Tibial artery (tissue), 4 donors: ENCODE data around the gene QARS1.

Source experiments
- DNase-seq, 2 donors: peaks; one replicate each; pipeline ENCODE4 v3.0.0-alpha.2; 2019
- H3K27ac ChIP-seq, 2 donors: fragments of 200-600 bp; sonication (generic) in 1 of 2; 1 replicate in 1 of 2; 2 replicates in 1 of 2; pipeline ENCODE4 v1.5.1; 2018 to 2019; ENCODE audit warnings: mild to moderate bottlenecking in 1 of 2
- H3K27me3 ChIP-seq, 2 donors: fragments of 200-600 bp; sonication (generic) in 1 of 2; one replicate each; pipeline versions ENCODE4 v1.5.1 to v1.6.0; 2016 to 2019
- H3K36me3 ChIP-seq, 3 donors: fragments of 200-600 bp; sonication (generic) in 2 of 3; one replicate each; pipeline ENCODE4 v1.5.1; 2016 to 2019; ENCODE audit warnings: mild to moderate bottlenecking in 2 of 3
- H3K4me1 ChIP-seq, 4 donors: fragments of 200-600 bp; sonication (generic) in 2 of 4; 1 replicate in 3 of 4; 2 replicates in 1 of 4; pipeline ENCODE4 v1.5.1; 2016 to 2019
- H3K4me3 ChIP-seq, 2 donors: fragments of 200-600 bp; sonication (generic) in 1 of 2; 1 replicate in 1 of 2; 2 replicates in 1 of 2; pipeline ENCODE4 v1.5.1; 2018 to 2019; ENCODE audit warnings: mild to moderate bottlenecking in 2 of 2
- H3K9me3 ChIP-seq, 3 donors: fragments of 200-600 bp; sonication (generic) in 1 of 3; one replicate each; pipeline ENCODE4 v1.5.1; 2016 to 2019
- CTCF ChIP-seq, 2 experiments: fragments of 200-600 bp in 1 of 2; fragments of 450-650 bp in 1 of 2; IDR thresholded peaks; one replicate each; pipeline ENCODE4 v1.5.1; 2017 to 2019; ENCODE audit warnings: antibody characterized with exemption in 2 of 2, mild to moderate bottlenecking in 1 of 2, moderate library complexity in 1 of 2
- intact Hi-C: fragments of 100-400 bp; cut with DNase I; formaldehyde crosslinking; loops from one replicate; pipeline ENCODE4 v1.15.0; 2023; ENCODE audit warnings: low total_unique reads

The QARS1 gene

GRCh38 chr3:49104427-49105291 lies at the start of gene QARS1:
TSS of gene QARS1 (minus strand) at chr3:49104757. CDS start at chr3:49104733, 24 bp downstream.
- Histone ChIP-seq H3K36me3 (peaks cover 36 to 61% (median 49%) of the 10 kb centered on the region in 3 donors), H3K4me1 (peaks cover 0 to 26% (median 21%) of the 10 kb centered on the region in 4 donors), H3K27me3 (no peaks in the 10 kb centered on the region), H3K4me3 (peak within 1 kb of the TSS; percentile 85 to 96), H3K9me3 (no peaks in the 10 kb centered on the region), H3K27ac (peak within 1 kb of the TSS; percentile 86)
- DNase-seq, result peak; percentile 96 to 97
- intact Hi-C loops, result no loop called here
- TF ChIP-seq CTCF (IDR thresholded peaks at IDR 0.05), result no peak

DNA sequence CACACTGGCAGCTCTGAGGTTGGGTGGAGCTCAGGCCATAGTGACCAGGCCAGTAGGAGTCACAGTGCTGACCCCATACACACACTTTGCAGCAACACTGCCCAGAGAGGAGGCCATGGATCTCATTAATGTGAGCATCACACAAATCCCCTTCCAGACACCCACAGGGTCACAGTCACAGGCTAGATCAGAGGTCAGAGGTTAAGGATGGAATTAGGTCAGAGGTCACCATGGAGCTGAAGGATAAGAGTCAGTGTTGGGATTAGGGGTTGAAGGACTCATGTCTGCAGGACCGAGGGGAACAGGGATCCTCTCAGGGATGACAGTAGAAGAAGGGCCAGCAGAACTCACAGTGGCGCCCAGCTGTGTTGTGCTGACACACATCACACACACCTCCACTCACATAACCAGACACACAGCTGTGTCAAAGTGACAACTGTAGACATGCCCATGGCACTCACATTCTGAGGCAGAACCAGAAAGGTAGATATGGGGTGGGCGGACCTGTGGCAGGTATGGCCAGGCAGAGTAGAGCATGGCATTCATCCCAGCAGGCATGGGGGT lies 48.9 kb upstream of the QARS1 start:
- DNase-seq, result no peak
- H3K9me3 ChIP-seq, result no peaks in the 10 kb centered on the region
- TF ChIP-seq CTCF (IDR thresholded peaks at IDR 0.05), result no peak
- no peaks in the 10 kb centered on the region for H3K4me1 ChIP-seq
- no peaks in the 10 kb centered on the region for H3K27me3 ChIP-seq
- H3K4me3 ChIP-seq, result no peak overlapping the region
- H3K36me3 ChIP-seq, result no peaks in the 10 kb centered on the region
- intact Hi-C loops, result no loop called here
- no peak overlapping the region for H3K27ac ChIP-seq

GRCh38 chr3:49151610-49152009 lies 47.1 kb upstream of the QARS1 start:
- no peaks in the 10 kb centered on the region for H3K36me3 ChIP-seq
- H3K9me3 ChIP-seq, result no peaks in the 10 kb centered on the region
- no peak overlapping the region for H3K27ac ChIP-seq
- intact Hi-C loops, result no loop called here
- no peaks in the 10 kb centered on the region for H3K4me1 ChIP-seq
- H3K27me3 ChIP-seq, result no peaks in the 10 kb centered on the region
- H3K4me3 ChIP-seq, result no peak overlapping the region
- no peak for TF ChIP-seq CTCF (IDR thresholded peaks at IDR 0.05)
- no peak for DNase-seq

GRCh38 chr3:49148159-49148558 lies 43.6 kb upstream of the QARS1 start:
- no peaks in the 10 kb centered on the region for H3K9me3 ChIP-seq
- DNase-seq, result no peak
- no peak overlapping the region for H3K27ac ChIP-seq
- TF ChIP-seq CTCF (IDR thresholded peaks at IDR 0.05), result no peak
- H3K27me3 ChIP-seq, result no peaks in the 10 kb centered on the region
- no peaks in the 10 kb centered on the region for H3K36me3 ChIP-seq
- H3K4me1 ChIP-seq, result no peaks in the 10 kb centered on the region
- intact Hi-C loops, result no loop called here
- H3K4me3 ChIP-seq, result no peak overlapping the region

GRCh38 chr3:49140080-49140479 lies 35.5 kb upstream of the QARS1 start:
- peaks cover 0 to under 1% (median 0%) of the 10 kb centered on the region in 4 donors for H3K4me1 ChIP-seq
- intact Hi-C loops, result no loop called here
- no peaks in the 10 kb centered on the region for H3K9me3 ChIP-seq
- H3K4me3 ChIP-seq, result no peak overlapping the region
- no peaks in the 10 kb centered on the region for H3K36me3 ChIP-seq
- DNase-seq, result no peak
- peaks cover 0 to 4% of the 10 kb centered on the region in 2 donors for H3K27me3 ChIP-seq
- no peak for TF ChIP-seq CTCF (IDR thresholded peaks at IDR 0.05)
- H3K27ac ChIP-seq, result no peak overlapping the region
